ES-I3 (cell line): Measurements from ENCODE around the gene KCNQ4.

Experiments used
- H3K36me3 ChIP-seq: 2 replicates; pipeline ENCODE4 v1.6.1; 2013; ENCODE audit warnings: mild to moderate bottlenecking, low read length, control low read depth, moderate library complexity; ENCODE audit not compliant: insufficient read depth
- H3K4me1 ChIP-seq: 2 replicates; pipeline ENCODE4 v1.6.1; 2013; ENCODE audit warnings: mild to moderate bottlenecking, control low read depth, low read length; ENCODE audit not compliant: insufficient read depth
- H3K9ac ChIP-seq: 2 replicates; pipeline ENCODE4 v1.6.1; 2013; ENCODE audit warnings: low read depth, mild to moderate bottlenecking, low read length, moderate library complexity
- H3K9me3 ChIP-seq: 2 replicates; pipeline ENCODE4 v1.6.1; 2013; ENCODE audit warnings: mild to moderate bottlenecking, low read length, moderate library complexity; ENCODE audit not compliant: control insufficient read depth, insufficient read depth

KCNQ4 gene

DNA sequence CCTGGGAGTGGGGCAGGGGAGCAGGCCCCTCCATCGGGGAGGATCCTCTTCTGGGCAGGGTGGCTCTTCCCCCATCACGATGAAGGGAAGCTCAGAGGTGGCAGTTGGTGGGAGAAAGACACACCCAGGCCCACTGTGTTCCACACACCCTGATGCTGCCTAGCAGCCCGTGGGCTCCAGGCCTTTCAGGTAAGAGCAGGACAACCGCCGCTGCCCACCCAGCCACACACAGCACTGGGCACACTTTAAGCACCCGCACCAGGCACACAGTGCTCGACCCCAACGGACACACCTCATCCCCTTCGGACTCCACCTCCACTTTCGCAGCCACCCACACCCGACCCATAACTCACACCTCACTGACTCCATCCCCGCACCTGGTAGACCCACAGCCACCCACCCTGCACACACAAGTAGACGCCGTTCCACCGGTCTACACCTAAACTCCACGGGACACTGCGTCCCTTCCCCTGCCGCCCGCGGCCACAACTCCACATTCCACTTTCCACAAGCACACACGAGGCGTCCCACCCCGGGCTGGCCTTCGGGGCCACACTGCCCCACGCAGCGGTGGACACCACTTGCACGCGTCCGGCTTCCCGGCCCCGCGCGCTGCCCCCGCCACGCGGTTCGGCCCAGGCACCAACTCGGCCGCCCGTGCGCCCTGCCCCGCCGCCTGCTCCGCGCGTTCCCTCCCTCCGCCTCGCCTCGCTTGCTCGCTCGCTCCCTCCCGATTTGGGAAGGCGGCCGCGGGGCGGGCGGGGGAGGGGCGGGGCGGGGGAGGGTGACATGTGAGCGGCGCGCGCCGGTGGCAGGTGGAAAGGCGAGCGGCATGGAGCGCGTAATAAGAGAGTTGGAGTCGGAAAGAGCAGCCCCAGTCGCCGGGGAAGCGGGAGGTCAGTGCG is at the start of gene KCNQ4:
Gene KCNQ4, plus strand, starts transcription at position 787 of the 905 bp plus-strand sequence. CDS start 307 bp downstream, outside the sequence.
- H3K9me3 ChIP-seq, result no peaks in the 10 kb centered on the region
- peak within 1 kb of the TSS; percentile 61 for H3K9ac ChIP-seq
- no peaks in the 10 kb centered on the region for H3K36me3 ChIP-seq
- H3K4me1 ChIP-seq, result peaks cover 8% of the 10 kb centered on the region; the same call in 1 of the 2 replicates

DNA sequence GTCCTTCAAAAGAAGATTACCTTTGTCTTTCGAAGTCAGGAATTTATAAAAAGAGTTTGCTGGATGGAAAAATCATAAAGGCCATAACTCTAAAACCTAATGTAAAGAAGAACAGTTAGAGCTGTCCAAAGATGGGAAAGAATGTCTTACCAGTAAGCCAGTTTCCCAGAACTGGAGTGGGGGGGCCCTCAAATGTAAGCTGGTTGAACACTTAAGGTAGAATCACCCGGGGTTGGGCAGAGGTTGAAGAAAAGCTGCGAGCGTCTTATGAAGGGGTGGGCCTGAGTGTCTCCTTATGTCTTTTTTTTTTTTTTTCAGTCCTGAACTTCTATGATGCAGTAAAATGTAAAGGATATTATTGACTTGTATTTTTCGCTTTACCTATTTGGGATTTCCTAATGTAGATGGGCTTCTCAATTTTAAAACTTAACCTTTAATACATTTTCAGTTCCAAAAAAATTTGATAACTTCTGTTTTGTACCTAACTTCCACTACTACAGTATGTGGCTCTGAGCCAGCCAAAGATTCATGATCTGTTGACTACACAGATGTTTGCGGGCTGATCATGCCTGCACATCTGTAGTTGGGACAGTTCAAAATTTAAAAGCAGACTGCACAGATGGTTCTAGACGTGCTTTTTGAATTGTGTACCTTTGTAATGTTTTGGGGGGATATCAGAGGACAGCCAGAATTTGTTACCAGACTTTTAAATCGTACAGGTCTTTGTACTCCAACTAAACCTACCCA is 48.5 kb upstream of the KCNQ4 start:
- H3K9ac ChIP-seq, result no peak overlapping the region
- no peaks in the 10 kb centered on the region for H3K9me3 ChIP-seq
- H3K36me3 ChIP-seq, result peaks cover 4% of the 10 kb centered on the region; the same call in 1 of the 2 replicates
- H3K4me1 ChIP-seq, result peaks cover 17% of the 10 kb centered on the region

DNA sequence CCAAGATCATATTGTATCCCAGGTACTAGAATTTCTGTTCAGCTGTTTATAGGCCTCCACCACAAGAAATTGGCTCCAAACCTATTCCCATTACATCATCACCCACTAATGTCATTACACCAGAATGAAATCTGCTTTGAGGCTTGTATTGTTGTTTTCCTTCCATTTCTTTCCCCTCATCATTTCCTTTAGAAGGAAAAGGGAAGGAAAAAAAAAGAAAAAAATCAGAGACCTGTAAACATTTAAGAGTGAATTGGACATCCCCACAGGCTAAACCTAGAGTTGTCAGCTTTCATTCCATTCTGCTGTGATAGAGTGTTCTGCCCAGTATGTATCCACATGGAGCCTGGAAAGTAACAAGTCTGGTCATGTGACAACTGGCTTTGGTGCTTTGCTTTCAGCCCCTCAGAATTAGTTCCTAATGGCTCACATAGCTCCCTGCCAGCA is 47.5 kb upstream of the KCNQ4 start:
- Histone ChIP-seq H3K9ac (no peak overlapping the region), H3K4me1 (peaks cover 17% of the 10 kb centered on the region), H3K36me3 (peaks cover 8% of the 10 kb centered on the region; the same call in 1 of the 2 replicates), H3K9me3 (no peaks in the 10 kb centered on the region)

DNA sequence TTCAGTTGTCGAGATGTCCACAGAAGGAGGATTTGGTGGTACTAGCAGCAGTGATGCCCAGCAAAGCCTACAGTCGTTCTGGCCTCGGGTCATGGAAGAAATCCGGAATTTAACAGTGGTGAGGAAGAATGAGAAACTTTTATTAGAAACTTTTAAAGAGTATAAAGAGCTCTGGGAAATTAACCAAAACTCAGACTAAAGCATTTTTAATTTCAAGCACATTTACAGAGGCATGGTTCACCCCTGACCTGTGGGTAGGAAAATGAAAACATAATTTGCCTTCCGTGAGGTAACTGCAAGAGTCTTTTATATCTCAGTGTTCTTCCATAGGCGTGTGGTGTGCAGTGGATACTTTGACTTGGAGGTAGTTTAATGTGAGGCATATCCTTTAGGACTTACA is 44.8 kb upstream of the KCNQ4 start:
- Histone ChIP-seq H3K4me1 (peaks cover 7% of the 10 kb centered on the region; the same call in 1 of the 2 replicates), H3K9me3 (no peaks in the 10 kb centered on the region), H3K36me3 (peaks cover 8% of the 10 kb centered on the region; the same call in 1 of the 2 replicates), H3K9ac (no peak overlapping the region)

DNA sequence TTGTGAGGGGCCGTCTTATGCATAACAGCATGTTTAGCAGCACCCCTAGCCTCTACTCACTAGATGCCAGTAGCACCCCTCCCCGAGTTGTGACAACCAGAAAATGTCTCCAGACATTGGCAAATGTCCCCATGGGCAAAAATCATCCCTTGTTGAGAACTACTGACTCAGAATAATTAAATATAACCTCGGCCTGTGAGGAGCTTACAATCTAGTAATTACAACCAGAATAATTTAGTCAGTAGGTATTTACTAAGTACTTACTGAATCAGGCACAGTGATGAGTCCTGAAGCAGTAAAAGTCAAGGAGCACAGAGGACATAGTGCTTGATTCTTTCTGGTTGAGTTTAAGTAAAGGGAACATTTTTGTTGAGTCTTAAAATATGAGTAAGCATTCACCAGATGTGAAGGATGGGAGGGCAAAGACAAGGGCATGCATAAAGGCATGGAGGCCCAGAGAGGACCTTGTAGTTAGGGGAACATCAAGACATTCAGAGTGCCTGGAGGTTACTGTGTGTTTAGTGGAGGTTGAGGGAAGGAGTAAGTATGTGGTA is 44.1 kb upstream of the KCNQ4 start:
- H3K9me3 ChIP-seq, result no peaks in the 10 kb centered on the region
- peaks cover 8% of the 10 kb centered on the region; the same call in 1 of the 2 replicates for H3K36me3 ChIP-seq
- no peak overlapping the region for H3K9ac ChIP-seq
- peaks cover 7% of the 10 kb centered on the region; the same call in 1 of the 2 replicates for H3K4me1 ChIP-seq

DNA sequence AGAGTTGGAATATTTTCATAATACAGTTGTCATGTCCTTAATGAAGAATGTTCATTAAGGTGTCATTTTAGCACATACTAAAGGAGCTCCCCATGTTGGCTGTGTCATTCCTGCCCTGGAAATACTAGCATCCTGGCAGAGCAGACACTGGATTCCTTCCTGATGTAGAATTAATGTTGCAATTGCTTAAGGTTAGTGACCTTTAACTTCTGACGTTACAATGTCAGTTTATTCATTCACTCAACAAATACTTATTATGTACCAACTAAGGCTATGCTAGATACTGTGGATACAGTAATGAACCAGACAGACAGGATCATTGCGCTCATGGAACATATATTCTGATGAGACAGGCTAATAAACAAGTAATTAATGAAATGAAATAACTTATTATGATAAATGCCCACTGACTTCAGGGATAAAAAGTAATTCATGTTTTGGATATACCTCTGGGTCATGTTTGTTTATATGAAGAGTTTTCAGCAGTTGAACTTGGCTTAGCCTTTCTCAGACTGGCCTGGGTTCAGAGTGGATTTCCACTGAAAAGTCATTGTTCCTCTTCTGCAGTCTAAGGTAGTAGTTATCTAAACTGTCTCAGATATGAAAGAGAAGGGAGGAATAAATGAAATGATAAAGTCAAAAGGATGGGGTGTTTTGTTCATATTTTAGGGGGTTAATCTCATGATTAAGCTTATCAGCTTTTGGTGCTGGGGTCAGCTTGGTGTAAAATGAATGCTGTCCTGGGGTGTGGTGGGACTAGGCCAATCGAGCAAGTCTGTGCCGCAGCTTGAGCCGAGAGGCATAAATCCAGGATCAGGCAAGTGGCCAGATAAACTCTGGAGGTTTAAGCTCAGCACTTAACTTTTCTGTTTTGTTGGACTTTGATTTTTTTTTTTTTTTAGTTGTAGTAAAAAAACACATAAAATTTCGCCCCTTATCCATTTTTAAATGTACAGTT is 43.3 kb upstream of the KCNQ4 start:
- H3K9me3 ChIP-seq, result no peaks in the 10 kb centered on the region
- H3K36me3 ChIP-seq, result peaks cover 8% of the 10 kb centered on the region; the same call in 1 of the 2 replicates
- peaks cover 7% of the 10 kb centered on the region; the same call in 1 of the 2 replicates for H3K4me1 ChIP-seq
- no peak overlapping the region for H3K9ac ChIP-seq

DNA sequence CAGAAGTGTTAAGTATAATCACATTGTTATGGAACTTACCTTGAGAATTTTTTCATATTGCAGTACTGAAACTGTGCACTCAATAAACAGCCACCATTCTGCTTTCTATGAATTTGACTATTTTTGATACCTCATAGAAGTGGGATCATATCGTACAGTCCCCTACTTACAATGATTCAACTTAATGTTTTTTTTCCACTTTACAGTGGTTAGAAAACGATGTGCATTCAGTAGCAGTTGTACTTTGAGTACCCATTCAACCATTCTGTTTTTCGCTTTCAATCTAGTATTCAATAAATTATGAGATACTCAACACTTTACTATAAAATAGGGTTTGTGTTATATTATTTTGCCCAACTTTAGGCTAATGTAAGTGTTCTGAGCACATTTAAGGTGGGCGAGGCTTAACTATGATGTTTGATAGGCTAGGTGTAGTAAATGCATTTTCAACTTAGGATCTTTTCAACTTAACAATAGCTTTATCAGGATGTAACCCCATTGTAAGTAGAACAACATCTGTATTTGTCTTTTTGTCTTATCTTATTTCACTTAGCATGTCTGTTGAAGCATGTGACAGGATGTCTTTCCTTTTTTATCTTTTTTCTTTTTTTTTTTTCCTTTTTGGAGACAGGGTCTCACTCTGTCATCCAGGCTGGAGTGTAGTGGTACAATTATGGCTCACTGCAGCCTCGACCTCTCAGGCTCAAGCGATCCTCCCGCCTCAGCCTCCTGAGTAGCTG is 42.4 kb upstream of the KCNQ4 start:
- Histone ChIP-seq H3K9me3 (no peaks in the 10 kb centered on the region), H3K9ac (no peak overlapping the region), H3K36me3 (peaks cover 8% of the 10 kb centered on the region; the same call in 1 of the 2 replicates), H3K4me1 (0 out of 2 replicates have a peak, but pooled peaks cover 1% of the 10 kb centered on the region)

DNA sequence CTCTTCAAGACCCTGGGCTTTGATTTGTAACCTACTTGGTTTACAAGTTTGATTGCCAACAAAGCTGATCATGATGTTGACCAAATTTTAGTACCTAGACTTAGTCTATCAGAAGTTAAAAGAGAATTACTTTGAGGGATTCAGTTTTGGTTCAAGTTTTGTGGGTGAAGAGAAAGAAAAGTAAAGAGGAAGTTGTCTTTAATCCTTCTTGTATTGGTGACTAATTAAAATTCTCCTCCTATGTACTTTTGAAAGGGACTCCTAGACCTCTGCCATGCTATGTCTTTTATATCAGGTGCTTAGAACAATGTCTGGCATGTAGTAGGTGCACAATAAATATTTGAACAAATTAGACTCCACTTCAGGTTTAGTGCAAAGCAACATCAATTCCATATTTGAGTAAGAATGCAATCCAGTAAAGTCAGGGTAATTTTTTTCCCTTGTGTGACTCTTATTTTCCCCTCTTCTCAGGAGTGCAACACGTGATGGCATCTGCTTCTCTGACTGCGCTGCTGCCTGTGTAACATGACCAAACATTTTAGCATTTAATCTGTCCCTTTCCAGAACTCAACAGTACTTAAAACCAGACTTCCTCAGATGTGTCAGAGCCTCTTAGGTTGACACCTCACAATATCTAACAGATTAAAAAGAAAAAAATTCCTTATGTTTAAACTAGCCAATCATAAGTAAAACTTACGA is 41.1 kb upstream of the KCNQ4 start:
- Histone ChIP-seq H3K9ac (no peak overlapping the region), H3K36me3 (peaks cover 8% of the 10 kb centered on the region; the same call in 1 of the 2 replicates), H3K4me1 (no peaks in the 10 kb centered on the region), H3K9me3 (no peaks in the 10 kb centered on the region)

DNA sequence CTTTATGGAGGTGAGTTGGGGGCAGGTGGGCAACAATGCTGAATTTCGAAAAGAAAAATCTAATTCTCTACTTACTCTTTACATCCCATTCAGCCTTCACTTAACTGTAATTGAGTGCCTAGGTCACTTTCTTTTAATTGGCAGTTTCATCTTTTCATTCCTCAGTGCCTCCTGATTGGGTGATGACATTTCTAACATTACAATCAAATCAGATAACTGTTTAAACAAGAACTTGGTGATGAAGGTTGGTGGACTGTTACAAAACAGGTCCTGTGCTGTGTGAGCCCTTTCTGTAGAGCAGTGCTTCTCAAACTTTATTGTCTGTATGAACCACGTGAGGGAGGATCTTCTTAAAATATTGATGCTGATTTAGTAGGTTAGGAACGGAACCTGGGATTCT is 40.1 kb upstream of the KCNQ4 start:
- no peaks in the 10 kb centered on the region for H3K9me3 ChIP-seq
- H3K9ac ChIP-seq, result no peak overlapping the region
- H3K4me1 ChIP-seq, result no peaks in the 10 kb centered on the region
- H3K36me3 ChIP-seq, result peaks cover 10% of the 10 kb centered on the region; the same call in 1 of the 2 replicates

DNA sequence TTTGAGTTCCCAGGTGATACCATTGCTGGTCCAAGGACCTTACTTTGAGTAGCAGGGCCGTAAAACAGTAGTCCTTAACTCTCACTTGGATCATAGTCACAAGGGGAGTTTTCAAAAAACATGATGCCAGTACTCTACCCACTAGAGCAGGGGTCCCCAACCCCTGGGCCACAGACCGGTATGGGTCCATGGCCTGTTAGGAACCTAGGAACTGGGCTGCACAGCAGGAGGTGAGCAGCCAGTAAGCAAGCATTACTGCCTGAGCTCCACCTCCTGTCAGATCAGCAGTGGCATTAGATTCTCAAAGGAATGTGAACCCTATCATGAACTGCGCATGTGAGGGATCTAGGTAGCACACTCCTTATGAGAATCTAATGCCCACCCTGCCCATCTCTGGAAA is 39.7 kb upstream of the KCNQ4 start:
- Histone ChIP-seq H3K4me1 (no peaks in the 10 kb centered on the region), H3K36me3 (peaks cover 10% of the 10 kb centered on the region; the same call in 1 of the 2 replicates), H3K9me3 (no peaks in the 10 kb centered on the region), H3K9ac (no peak overlapping the region)

DNA sequence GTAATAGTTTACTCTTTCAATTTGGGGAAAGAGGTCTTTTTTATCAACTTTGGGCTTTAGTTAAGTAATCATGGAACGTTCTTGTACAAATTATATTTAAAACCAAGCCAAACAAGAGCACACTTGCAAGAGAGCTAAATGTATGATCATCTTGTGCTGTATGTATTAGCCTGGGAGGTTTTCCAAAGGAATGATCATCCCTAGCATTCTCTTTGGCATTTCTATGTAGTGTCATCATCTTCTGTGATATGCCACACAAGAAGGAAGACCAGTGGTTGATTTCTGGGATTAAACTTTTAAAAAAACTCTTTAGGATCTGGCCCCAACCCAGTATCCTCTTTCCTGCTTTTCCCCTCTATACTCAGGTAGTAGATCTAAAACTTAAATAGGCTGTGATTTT is 38.4 kb upstream of the KCNQ4 start:
- Histone ChIP-seq H3K36me3 (peaks cover 5% of the 10 kb centered on the region; the same call in 1 of the 2 replicates), H3K9me3 (no peaks in the 10 kb centered on the region)

DNA sequence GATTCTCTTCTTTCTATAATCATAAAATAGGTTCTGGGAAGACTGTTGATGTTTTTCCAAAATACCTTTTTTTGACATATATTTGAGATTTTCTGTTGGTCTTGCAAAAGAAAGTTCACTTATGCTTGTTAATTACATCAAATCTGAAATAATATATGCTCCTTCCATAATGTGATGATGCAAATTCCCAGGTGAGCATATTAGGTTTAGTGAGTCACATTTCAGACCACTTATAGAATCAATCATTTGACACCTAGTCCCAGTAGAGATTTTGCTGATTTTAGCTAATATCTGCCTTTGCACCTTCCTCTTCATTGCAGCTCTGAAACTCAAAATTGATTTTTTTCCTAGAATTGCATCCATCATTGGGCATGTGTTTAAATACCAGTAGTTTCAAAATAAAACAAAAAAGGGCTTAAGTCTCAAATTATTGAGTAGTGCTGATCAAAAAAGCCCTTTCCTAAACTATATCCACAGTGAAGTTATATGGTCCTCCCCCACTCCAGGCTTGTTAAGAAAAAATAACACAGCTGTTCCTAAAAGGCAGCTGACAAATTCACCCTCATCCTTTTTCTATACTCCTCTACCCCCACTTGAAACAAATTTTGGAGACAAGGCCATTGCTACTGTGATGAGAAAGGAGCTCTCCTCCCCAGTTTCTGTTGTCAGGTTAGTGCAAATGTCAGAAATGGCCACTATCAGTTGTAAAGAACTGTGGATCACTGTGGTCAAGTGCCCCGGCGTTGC is 37.1 kb upstream of the KCNQ4 start:
- H3K4me1 ChIP-seq, result no peaks in the 10 kb centered on the region
- H3K9me3 ChIP-seq, result no peaks in the 10 kb centered on the region
- H3K9ac ChIP-seq, result no peak overlapping the region
- H3K36me3 ChIP-seq, result 0 out of 2 replicates have a peak, but pooled peaks cover 2% of the 10 kb centered on the region

More for the DNA sequence above, 38.4 kb upstream of the KCNQ4 start:
- H3K4me1 ChIP-seq, result no peaks in the 10 kb centered on the region
- H3K9ac ChIP-seq, result no peak overlapping the region
